ENCODE measurements around the gene MINDY4B.
"Not testable (repeated sequence)": the region's sequence is repeated elsewhere in the genome, so short reads cannot be mapped to it uniquely, and the experiment has no call there.

Gene MINDY4B

GRCh38 chr3:150898046-150898754 is 7.0 kb downstream of the MINDY4B start:
- DNase-seq, result no peak

- no peak for DNase-seq
These were observed 7.6 kb downstream of the MINDY4B start for GRCh38 chr3:150897592-150897991.

GRCh38 chr3:150890831-150891230 is 14.4 kb downstream of the MINDY4B start:
- DNase-seq, result no peak

GRCh38 chr3:150890295-150890694 is 14.9 kb downstream of the MINDY4B start:
- no peak for DNase-seq

GRCh38 chr3:150889106-150889505 is 16.1 kb downstream of the MINDY4B start:
- DNase-seq, result no peak

GRCh38 chr3:150887031-150887430 is 18.2 kb downstream of the MINDY4B start:
- DNase-seq, result no peak

GRCh38 chr3:150885535-150885934 is 19.7 kb downstream of the MINDY4B start:
- no peak for DNase-seq

- no peak for DNase-seq
These were observed 26.2 kb downstream of the MINDY4B start for GRCh38 chr3:150878996-150879575.

- DNase-seq, result no peak
These were observed 26.9 kb downstream of the MINDY4B start for GRCh38 chr3:150878290-150878689.

- no peak for DNase-seq
These were observed 27.9 kb downstream of the MINDY4B start for GRCh38 chr3:150877303-150877702.

- no peak for DNase-seq
These were observed 28.5 kb downstream of the MINDY4B start for GRCh38 chr3:150876611-150877265.

- peak; percentile 74 for DNase-seq
These were observed 29.7 kb downstream of the MINDY4B start for GRCh38 chr3:150875548-150875947.

GRCh38 chr3:150874666-150875219 is 30.5 kb downstream of the MINDY4B start:
- peak; percentile 36 for DNase-seq

- DNase-seq, result no peak
These were observed 34.0 kb downstream of the MINDY4B start for GRCh38 chr3:150871192-150871591.

- no peak for DNase-seq
These were observed 34.8 kb downstream of the MINDY4B start for GRCh38 chr3:150870406-150870805.

- no peak for DNase-seq
These were observed 37.0 kb downstream of the MINDY4B start for GRCh38 chr3:150868282-150868681.

- no peak for DNase-seq
These were observed 37.8 kb downstream of the MINDY4B start for GRCh38 chr3:150867434-150867833.

- DNase-seq, result not testable (repeated sequence)
These were observed 41.3 kb downstream of the MINDY4B start for GRCh38 chr3:150863921-150864320.

GRCh38 chr3:150861851-150862250 is 43.4 kb downstream of the MINDY4B start:
- no peak for DNase-seq

- DNase-seq, result not testable (repeated sequence)
These were observed 47.3 kb downstream of the MINDY4B start for GRCh38 chr3:150857936-150858335.

- no peak for DNase-seq
These were observed 55.0 kb downstream of the MINDY4B start for GRCh38 chr3:150850191-150850590.

- DNase-seq, result no peak
These were observed 56.4 kb downstream of the MINDY4B start for GRCh38 chr3:150848864-150849263.

GRCh38 chr3:150847433-150847832 is 57.8 kb downstream of the MINDY4B start:
- DNase-seq, result no peak

- no peak for DNase-seq
These were observed 60.8 kb downstream of the MINDY4B start for GRCh38 chr3:150844484-150844883.

All from activated CD4-positive, alpha-beta T cell treated with anti-CD3 and anti-CD28 coated beads, Interleukin-2, Interleukin-6, amounts not matched to agents 100 ng/mL and 50 ng/mL, durations not matched to agents 16 hours and 8 hours (primary cell).